ENCODE results near the gene ICA1L. TPM values are rescaled to one million over a fixed set of nuclear protein-coding genes. Genes with fewer than 3 reads are reported as not detected.
"Not testable (repeated sequence)": the region's sequence is repeated elsewhere in the genome, so short reads cannot be mapped to it uniquely, and the experiment has no call there.

ICA1L gene
- total RNA-seq, 1 donor from 2014 or later: 2.7 TPM

DNA sequence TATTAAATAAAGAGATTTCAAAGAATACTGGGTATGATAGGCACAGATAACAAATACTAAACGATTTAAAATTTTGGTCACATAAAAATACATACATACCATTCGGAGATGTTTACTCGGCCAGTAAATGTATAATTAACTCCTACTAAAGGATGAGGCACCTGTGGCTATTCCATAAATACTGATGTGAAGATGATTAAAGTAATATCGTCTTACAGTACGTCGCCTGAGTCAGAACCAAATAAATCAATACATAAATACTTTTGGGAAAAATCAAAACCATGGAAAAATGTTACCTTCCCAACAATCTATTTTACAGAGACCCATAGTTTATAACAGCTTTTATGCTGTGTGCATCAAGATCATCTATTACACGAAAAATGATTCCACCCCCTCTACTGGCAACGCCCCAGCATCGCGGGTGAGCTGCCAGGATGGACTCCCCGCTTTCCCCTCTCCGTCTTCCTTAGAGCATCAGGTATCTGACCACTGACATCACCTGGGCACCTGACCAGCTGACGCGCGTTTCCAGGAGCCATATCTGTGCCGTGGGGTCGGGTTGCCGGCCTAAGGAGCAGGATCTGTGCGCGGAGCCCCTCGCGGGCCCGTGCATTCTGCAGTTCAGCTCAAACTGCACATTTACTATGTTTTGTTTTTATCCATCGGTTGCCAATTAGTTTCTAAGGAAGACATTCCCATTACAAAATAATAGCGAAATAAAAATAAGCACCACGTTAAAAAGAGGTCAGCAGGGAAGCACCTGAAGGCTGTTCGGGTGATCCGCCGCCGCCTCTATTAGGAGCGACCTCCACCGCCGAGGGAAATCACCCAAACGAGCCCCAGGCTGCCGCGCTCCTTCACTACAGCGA is 901 bp downstream of the ICA1L start:
- H3K9me3 ChIP-seq (ENCODE audit: insufficient read depth, low read depth, low read length): no peaks in the 10 kb centered on the region
- H3K9ac ChIP-seq (ENCODE audit: low read length): peak overlapping the region; percentile 86
- Mint-ChIP-seq H3K27ac (ENCODE audit: unreplicated experiment) (peak overlapping the region; percentile 85), H3K27me3 (ENCODE audit: low read depth, unreplicated experiment) (no peaks in the 10 kb centered on the region), H3K4me3 (ENCODE audit: unreplicated experiment) (peak overlapping the region; percentile 92), H3K36me3 (ENCODE audit: low read depth, unreplicated experiment) (no peaks in the 10 kb centered on the region), H3K4me1 (ENCODE audit: low read depth, unreplicated experiment) (no peaks in the 10 kb centered on the region), H3K9me3 (ENCODE audit: unreplicated experiment) (no peaks in the 10 kb centered on the region)
- DNase-seq (ENCODE audit: low read depth) (peak; percentile 33), FAIRE-seq (no peak)
- peak overlapping the region; percentile 79 for H3K4me3 ChIP-seq (ENCODE audit: insufficient read depth, low read depth, low read length)
- H3K79me2 ChIP-seq (ENCODE audit: insufficient read depth, low read length): no peaks in the 10 kb centered on the region
- H3K27ac ChIP-seq (ENCODE audit: low read depth, low read length): peak overlapping the region; percentile 66
- no peaks in the 10 kb centered on the region for H3K4me1 ChIP-seq (ENCODE audit: insufficient read depth, low read length)
- TF ChIP-seq EZH2 (IDR thresholded peaks at IDR 0.05; ENCODE audit: insufficient read depth, low read length): no peak
- TF ChIP-seq, protein P1, sequence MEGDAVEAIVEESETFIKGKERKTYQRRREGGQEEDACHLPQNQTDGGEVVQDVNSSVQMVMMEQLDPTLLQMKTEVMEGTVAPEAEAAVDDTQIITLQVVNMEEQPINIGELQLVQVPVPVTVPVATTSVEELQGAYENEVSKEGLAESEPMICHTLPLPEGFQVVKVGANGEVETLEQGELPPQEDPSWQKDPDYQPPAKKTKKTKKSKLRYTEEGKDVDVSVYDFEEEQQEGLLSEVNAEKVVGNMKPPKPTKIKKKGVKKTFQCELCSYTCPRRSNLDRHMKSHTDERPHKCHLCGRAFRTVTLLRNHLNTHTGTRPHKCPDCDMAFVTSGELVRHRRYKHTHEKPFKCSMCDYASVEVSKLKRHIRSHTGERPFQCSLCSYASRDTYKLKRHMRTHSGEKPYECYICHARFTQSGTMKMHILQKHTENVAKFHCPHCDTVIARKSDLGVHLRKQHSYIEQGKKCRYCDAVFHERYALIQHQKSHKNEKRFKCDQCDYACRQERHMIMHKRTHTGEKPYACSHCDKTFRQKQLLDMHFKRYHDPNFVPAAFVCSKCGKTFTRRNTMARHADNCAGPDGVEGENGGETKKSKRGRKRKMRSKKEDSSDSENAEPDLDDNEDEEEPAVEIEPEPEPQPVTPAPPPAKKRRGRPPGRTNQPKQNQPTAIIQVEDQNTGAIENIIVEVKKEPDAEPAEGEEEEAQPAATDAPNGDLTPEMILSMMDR (IDR thresholded peaks at IDR 0.05; ENCODE audit: insufficient read depth, low read depth, low read length): peak; percentile 43
- no peaks in the 10 kb centered on the region for H3K36me3 ChIP-seq (ENCODE audit: insufficient read depth, low read length)
- peak overlapping the region; percentile 82 for H2AFZ ChIP-seq (ENCODE audit: low read depth, low read length)
- H3K4me2 ChIP-seq (ENCODE audit: low read length): peak overlapping the region; percentile 93
- H3K27me3 ChIP-seq (ENCODE audit: insufficient read depth, low read length): no peaks in the 10 kb centered on the region
- H4K20me1 ChIP-seq (ENCODE audit: insufficient read depth, low read length): no peaks in the 10 kb centered on the region

DNA sequence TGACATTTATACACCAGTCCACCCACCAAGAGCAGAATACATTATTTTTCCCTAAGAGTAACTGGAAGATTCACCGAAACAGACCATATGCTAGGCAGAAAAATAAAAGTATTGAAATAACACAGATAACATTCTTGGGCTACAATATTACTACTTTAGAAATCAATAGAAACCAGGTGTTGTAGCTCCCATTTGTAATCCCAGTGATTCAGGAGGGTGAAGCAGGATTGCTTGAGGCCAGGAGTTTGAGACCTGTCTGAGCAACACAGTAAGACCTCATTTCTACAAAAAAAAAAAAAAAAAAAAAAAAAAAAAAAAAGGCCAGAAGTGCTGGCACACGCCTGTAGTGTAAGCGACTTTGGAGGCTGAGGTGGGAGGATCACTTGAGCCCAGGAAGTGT is 9.6 kb downstream of the ICA1L start:
- Mint-ChIP-seq H3K36me3 (ENCODE audit: low read depth, unreplicated experiment) (peaks cover 5% of the 10 kb centered on the region), H3K27me3 (ENCODE audit: low read depth, unreplicated experiment) (no peaks in the 10 kb centered on the region), H3K4me3 (ENCODE audit: unreplicated experiment) (no peak overlapping the region), H3K9me3 (ENCODE audit: unreplicated experiment) (peaks cover 6% of the 10 kb centered on the region), H3K4me1 (ENCODE audit: low read depth, unreplicated experiment) (no peaks in the 10 kb centered on the region), H3K27ac (ENCODE audit: unreplicated experiment) (no peak overlapping the region)
- no peaks in the 10 kb centered on the region for H3K9me3 ChIP-seq (ENCODE audit: insufficient read depth, low read depth, low read length)
- no peaks in the 10 kb centered on the region for H3K4me1 ChIP-seq (ENCODE audit: insufficient read depth, low read length)
- DNase-seq (ENCODE audit: low read depth) (no peak), FAIRE-seq (no peak)
- no peaks in the 10 kb centered on the region for H3K79me2 ChIP-seq (ENCODE audit: insufficient read depth, low read length)
- no peaks in the 10 kb centered on the region for H3K27me3 ChIP-seq (ENCODE audit: insufficient read depth, low read length)
- no peak overlapping the region for H3K27ac ChIP-seq (ENCODE audit: low read depth, low read length)
- H3K36me3 ChIP-seq (ENCODE audit: insufficient read depth, low read length): no peaks in the 10 kb centered on the region
- H3K4me3 ChIP-seq (ENCODE audit: insufficient read depth, low read depth, low read length): no peak overlapping the region
- TF ChIP-seq, protein P1 (IDR thresholded peaks at IDR 0.05; ENCODE audit: insufficient read depth, low read depth, low read length): no peak
- TF ChIP-seq EZH2 (IDR thresholded peaks at IDR 0.05; ENCODE audit: insufficient read depth, low read length): no peak
- H4K20me1 ChIP-seq (ENCODE audit: insufficient read depth, low read length): no peaks in the 10 kb centered on the region
- no peak overlapping the region for H3K9ac ChIP-seq (ENCODE audit: low read length)
- no peak overlapping the region for H2AFZ ChIP-seq (ENCODE audit: low read depth, low read length)
- H3K4me2 ChIP-seq (ENCODE audit: low read length): no peak overlapping the region

DNA sequence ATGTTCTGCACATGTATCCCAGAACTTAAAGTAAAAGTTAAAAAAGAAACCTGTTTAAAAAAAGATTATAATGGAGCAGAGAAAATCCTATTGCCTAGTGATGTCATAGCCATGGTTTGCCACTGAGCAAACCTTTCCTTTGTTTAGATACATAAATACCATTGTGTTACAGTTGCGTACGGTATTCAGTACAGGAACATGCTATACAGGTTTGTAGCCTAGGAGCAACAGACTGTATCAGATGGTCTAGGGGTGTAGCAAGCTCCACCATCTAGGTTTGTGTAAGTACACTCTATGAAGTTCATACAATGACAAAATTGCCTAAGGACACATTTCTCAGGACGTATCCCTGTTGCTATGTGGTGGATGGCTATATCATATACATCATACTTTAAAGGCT is 13.0 kb downstream of the ICA1L start:
- FAIRE-seq (no peak), DNase-seq (ENCODE audit: low read depth) (no peak)
- TF ChIP-seq, protein P1 (IDR thresholded peaks at IDR 0.05; ENCODE audit: insufficient read depth, low read depth, low read length): no peak
- no peak for TF ChIP-seq EZH2 (IDR thresholded peaks at IDR 0.05; ENCODE audit: insufficient read depth, low read length)
- H3K27me3 Mint-ChIP-seq (ENCODE audit: low read depth, unreplicated experiment): no peaks in the 10 kb centered on the region
- no peak overlapping the region for H2AFZ ChIP-seq (ENCODE audit: low read depth, low read length)
- H3K4me1 ChIP-seq (ENCODE audit: insufficient read depth, low read length): no peaks in the 10 kb centered on the region
- peaks cover 5% of the 10 kb centered on the region for H3K36me3 Mint-ChIP-seq (ENCODE audit: low read depth, unreplicated experiment)
- no peak overlapping the region for H3K4me2 ChIP-seq (ENCODE audit: low read length)
- H3K9me3 Mint-ChIP-seq (ENCODE audit: unreplicated experiment): peaks cover 9% of the 10 kb centered on the region
- no peak overlapping the region for H3K9ac ChIP-seq (ENCODE audit: low read length)
- H3K9me3 ChIP-seq (ENCODE audit: insufficient read depth, low read depth, low read length): no peaks in the 10 kb centered on the region
- H3K4me3 ChIP-seq (ENCODE audit: insufficient read depth, low read depth, low read length): no peak overlapping the region
- H3K79me2 ChIP-seq (ENCODE audit: insufficient read depth, low read length): no peaks in the 10 kb centered on the region
- H3K4me1 Mint-ChIP-seq (ENCODE audit: low read depth, unreplicated experiment): no peaks in the 10 kb centered on the region
- no peaks in the 10 kb centered on the region for H3K36me3 ChIP-seq (ENCODE audit: insufficient read depth, low read length)
- no peaks in the 10 kb centered on the region for H4K20me1 ChIP-seq (ENCODE audit: insufficient read depth, low read length)
- H3K27ac Mint-ChIP-seq (ENCODE audit: unreplicated experiment): no peak overlapping the region
- no peak overlapping the region for H3K4me3 Mint-ChIP-seq (ENCODE audit: unreplicated experiment)
- no peaks in the 10 kb centered on the region for H3K27me3 ChIP-seq (ENCODE audit: insufficient read depth, low read length)
- H3K27ac ChIP-seq (ENCODE audit: low read depth, low read length): no peak overlapping the region

DNA sequence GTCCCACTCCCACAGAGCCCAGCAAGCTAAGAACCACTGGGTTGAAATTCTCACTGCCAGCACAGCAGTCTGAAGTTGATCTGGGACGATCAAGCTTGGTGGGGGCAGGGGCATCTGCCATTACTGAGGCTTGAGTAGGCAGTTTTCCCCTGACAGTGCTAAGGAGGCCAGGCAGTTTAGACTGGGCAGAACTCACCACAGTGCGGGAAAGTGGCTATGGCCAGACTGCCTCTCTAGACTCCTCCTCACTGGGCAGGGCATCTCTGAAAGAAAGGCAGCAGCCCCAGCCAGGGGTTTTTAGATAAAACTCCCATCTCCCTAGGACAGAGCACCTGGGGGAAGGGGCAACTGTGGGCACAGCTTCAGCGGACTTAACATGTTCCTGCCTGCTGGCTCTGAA is 22.2 kb downstream of the ICA1L start:
- not testable (repeated sequence) for H3K9me3 ChIP-seq (ENCODE audit: insufficient read depth, low read depth, low read length); FAIRE-seq; H3K27me3 Mint-ChIP-seq (ENCODE audit: low read depth, unreplicated experiment); H3K4me1 ChIP-seq (ENCODE audit: insufficient read depth, low read length); H3K4me2 ChIP-seq (ENCODE audit: low read length); H4K20me1 ChIP-seq (ENCODE audit: insufficient read depth, low read length); H3K36me3 ChIP-seq (ENCODE audit: insufficient read depth, low read length); H3K4me3 ChIP-seq (ENCODE audit: insufficient read depth, low read depth, low read length); H3K79me2 ChIP-seq (ENCODE audit: insufficient read depth, low read length); H3K36me3 Mint-ChIP-seq (ENCODE audit: low read depth, unreplicated experiment); H3K4me1 Mint-ChIP-seq (ENCODE audit: low read depth, unreplicated experiment); DNase-seq (ENCODE audit: low read depth); H3K9ac ChIP-seq (ENCODE audit: low read length); H3K9me3 Mint-ChIP-seq (ENCODE audit: unreplicated experiment); H3K27ac ChIP-seq (ENCODE audit: low read depth, low read length); H3K27me3 ChIP-seq (ENCODE audit: insufficient read depth, low read length); H3K4me3 Mint-ChIP-seq (ENCODE audit: unreplicated experiment)
- H3K27ac Mint-ChIP-seq (ENCODE audit: unreplicated experiment): peak overlapping the region; percentile 72
- H2AFZ ChIP-seq (ENCODE audit: low read depth, low read length): peak overlapping the region; percentile 4

All from astrocyte (in vitro differentiated cells and primary cell).